Erythroblast (primary cell): Measurements from ENCODE around the gene ARID4B.

Source experiments
- GATA1 ChIP-seq: IDR thresholded peaks from 2 replicates; pipeline ENCODE4 v1.6.1; 2011; ENCODE audit warnings: low read depth, mild to moderate bottlenecking, control low read depth, low read length, moderate library complexity
- POLR2A ChIP-seq: IDR thresholded peaks from 2 replicates; pipeline ENCODE4 v1.6.1; 2011; ENCODE audit warnings: mild to moderate bottlenecking, low read length

DNA sequence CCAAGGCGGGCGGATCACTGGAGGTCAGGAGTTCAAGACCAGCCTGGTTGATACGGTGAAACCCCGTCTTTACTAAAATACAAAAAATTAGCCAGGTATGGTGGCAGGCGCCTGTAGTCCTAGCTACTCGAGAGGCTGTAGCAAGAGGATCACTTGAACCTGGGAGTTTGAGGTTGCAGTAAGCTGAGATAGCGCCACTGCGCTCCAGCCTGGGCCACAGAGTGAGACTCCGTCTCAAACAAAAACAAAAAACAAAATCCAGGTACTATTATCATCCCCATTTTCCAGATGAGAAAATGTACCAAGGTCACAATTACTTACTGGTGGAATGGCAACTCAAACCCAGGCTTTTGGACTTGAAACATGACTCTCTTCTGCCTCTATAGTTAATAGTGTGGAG, 203.9 kb downstream of the ARID4B start:
- no peak for TF ChIP-seq POLR2A
- TF ChIP-seq GATA1: no peak
